ENCODE data around the gene DEFB126. TPM values are rescaled to one million over a fixed set of nuclear protein-coding genes. Genes with fewer than 3 reads are reported as not detected.
"Not testable (repeated sequence)": the region's sequence is repeated elsewhere in the genome, so short reads cannot be mapped to it uniquely, and the experiment has no call there.

DEFB126 gene
- not detected in 2 replicates for total RNA-seq
- long read RNA-seq = 0 reads

GRCh38 chr20:142290-142689 is at the start of gene DEFB126:
Gene DEFB126 (plus strand): TSS chr20:142590. CDS start chr20:142629, 39 bp downstream.
- Mint-ChIP-seq H3K4me3 (ENCODE audit: unreplicated experiment) (no peak within 1 kb of the TSS), H3K36me3 (ENCODE audit: unreplicated experiment) (no peaks in the 10 kb centered on the region), H3K27ac (ENCODE audit: unreplicated experiment) (no peak within 1 kb of the TSS), H3K4me1 (ENCODE audit: unreplicated experiment) (no peaks in the 10 kb centered on the region), H3K27me3 (ENCODE audit: unreplicated experiment) (peaks cover 40% of the 10 kb centered on the region), H3K9me3 (ENCODE audit: unreplicated experiment) (peaks cover 4% of the 10 kb centered on the region)
- DNase-seq (ENCODE audit: extremely low spot score, unreplicated experiment) = no peak
- no peak for TF ChIP-seq CTCF (IDR thresholded peaks at IDR 0.05)

GRCh38 chr20:93641-94040 is 48.7 kb upstream of the DEFB126 start:
- H3K36me3 Mint-ChIP-seq (ENCODE audit: unreplicated experiment) = no peaks in the 10 kb centered on the region
- peaks cover 14% of the 10 kb centered on the region for H3K27me3 Mint-ChIP-seq (ENCODE audit: unreplicated experiment)
- H3K27ac Mint-ChIP-seq (ENCODE audit: unreplicated experiment) = no peak overlapping the region
- no peaks in the 10 kb centered on the region for H3K4me1 Mint-ChIP-seq (ENCODE audit: unreplicated experiment)
- peaks cover 20% of the 10 kb centered on the region for H3K9me3 Mint-ChIP-seq (ENCODE audit: unreplicated experiment)
- TF ChIP-seq CTCF (IDR thresholded peaks at IDR 0.05) = no peak
- DNase-seq (ENCODE audit: extremely low spot score, unreplicated experiment) = no peak
- H3K4me3 Mint-ChIP-seq (ENCODE audit: unreplicated experiment) = no peak overlapping the region

- DNase-seq (ENCODE audit: extremely low spot score, unreplicated experiment) = no peak
- Mint-ChIP-seq H3K4me3 (ENCODE audit: unreplicated experiment) (no peak overlapping the region), H3K4me1 (ENCODE audit: unreplicated experiment) (no peaks in the 10 kb centered on the region), H3K36me3 (ENCODE audit: unreplicated experiment) (no peaks in the 10 kb centered on the region), H3K9me3 (ENCODE audit: unreplicated experiment) (peaks cover 20% of the 10 kb centered on the region), H3K27me3 (ENCODE audit: unreplicated experiment) (peaks cover 14% of the 10 kb centered on the region), H3K27ac (ENCODE audit: unreplicated experiment) (no peak overlapping the region)
- no peak for TF ChIP-seq CTCF (IDR thresholded peaks at IDR 0.05)
Observed at GRCh38 chr20:95215-95614, 47.2 kb upstream of the DEFB126 start.

- H3K9me3 Mint-ChIP-seq (ENCODE audit: unreplicated experiment) = peaks cover 20% of the 10 kb centered on the region
- not testable (repeated sequence) for H3K36me3 Mint-ChIP-seq (ENCODE audit: unreplicated experiment); DNase-seq (ENCODE audit: extremely low spot score, unreplicated experiment)
Observed at GRCh38 chr20:97691-98090, 44.7 kb upstream of the DEFB126 start.

GRCh38 chr20:101975-102374 is 40.4 kb upstream of the DEFB126 start:
- no peak for TF ChIP-seq CTCF (IDR thresholded peaks at IDR 0.05)
- no peak overlapping the region for H3K4me3 Mint-ChIP-seq (ENCODE audit: unreplicated experiment)
- H3K27me3 Mint-ChIP-seq (ENCODE audit: unreplicated experiment) = peaks cover 25% of the 10 kb centered on the region
- H3K9me3 Mint-ChIP-seq (ENCODE audit: unreplicated experiment) = no peaks in the 10 kb centered on the region
- DNase-seq (ENCODE audit: extremely low spot score, unreplicated experiment) = no peak
- no peaks in the 10 kb centered on the region for H3K36me3 Mint-ChIP-seq (ENCODE audit: unreplicated experiment)
- H3K4me1 Mint-ChIP-seq (ENCODE audit: unreplicated experiment) = no peaks in the 10 kb centered on the region
- H3K27ac Mint-ChIP-seq (ENCODE audit: unreplicated experiment) = no peak overlapping the region

More at GRCh38 chr20:97691-98090, 44.7 kb upstream of the DEFB126 start:
- H3K27ac Mint-ChIP-seq (ENCODE audit: unreplicated experiment); H3K4me1 Mint-ChIP-seq (ENCODE audit: unreplicated experiment); H3K4me3 Mint-ChIP-seq (ENCODE audit: unreplicated experiment); H3K27me3 Mint-ChIP-seq (ENCODE audit: unreplicated experiment): not testable (repeated sequence)

- Mint-ChIP-seq H3K4me1 (ENCODE audit: unreplicated experiment) (no peaks in the 10 kb centered on the region), H3K36me3 (ENCODE audit: unreplicated experiment) (no peaks in the 10 kb centered on the region), H3K4me3 (ENCODE audit: unreplicated experiment) (no peak overlapping the region), H3K9me3 (ENCODE audit: unreplicated experiment) (no peaks in the 10 kb centered on the region), H3K27me3 (ENCODE audit: unreplicated experiment) (peaks cover 30% of the 10 kb centered on the region), H3K27ac (ENCODE audit: unreplicated experiment) (no peak overlapping the region)
- no peak for DNase-seq (ENCODE audit: extremely low spot score, unreplicated experiment)
- no peak for TF ChIP-seq CTCF (IDR thresholded peaks at IDR 0.05)
Observed at GRCh38 chr20:103456-103855, 38.9 kb upstream of the DEFB126 start.
